HCT116 (cell line): Measurements from ENCODE around the gene CAMTA2. TPM values are rescaled to one million over a fixed set of nuclear protein-coding genes. Genes with fewer than 3 reads are reported as not detected.

Source experiments
- ATAC-seq: fragments of 200-7000 bp; cut with Tn5 transposase; 2 replicates; pipeline ENCODE4 v1.9.1; 2020; ENCODE audit warnings: mild to moderate bottlenecking, moderate library complexity
- BruUV-seq: library from RNA; stranded (reverse); fragments of 400-500 nt; replicated peaks from 2 replicates; lab custom pipeline; 2021; lab: Mats Ljungman, UMichigan
- CTCF ChIA-PET: fragments of 300-600 bp; sonication (Branson Sonifier 250); formaldehyde crosslinking; loops from one replicate; lab custom pipeline; 2021; ENCODE audit warnings: antibody characterized with exemption; lab: Charles Lee
- POLR2A ChIA-PET: fragments of 300-600, 350-600 bp; sonication (Branson Sonifier 250); formaldehyde crosslinking; loops from one replicate; lab custom pipeline; 2021; ENCODE audit warnings: antibody characterized with exemption; lab: Charles Lee
- RAD21 ChIA-PET, 2 experiments: fragments of 300-600 bp; sonication (Branson Sonifier 250); formaldehyde crosslinking; loops; one replicate each; lab custom pipeline; 2023; ENCODE audit warnings: low total read pairs in 2 of 2; ENCODE audit not compliant: uncharacterized antibody in 2 of 2, unreplicated experiment in 2 of 2, low non-redundant PET in 1 of 2; lab: Charles Lee
- DNase-seq: peaks from one replicate; pipeline ENCODE4 v3.0.0-alpha.2; 2010; ENCODE audit warnings: low read depth, low spot score
- H2AFZ ChIP-seq: fragments of 200-600 bp; shearing (Covaris generic), sonication (generic); 2 replicates; pipeline ENCODE4 v1.6.1; 2017; ENCODE audit warnings: low read depth, mixed run types, mixed read lengths, antibody characterized with exemption, low read length; ENCODE audit not compliant: poor library complexity, severe bottlenecking
- H3K27ac ChIP-seq: 2 replicates; pipeline ENCODE4 v1.5.1; 2012; ENCODE audit warnings: low read depth, low read length
- H3K27me3 ChIP-seq: fragments of 200-600 bp; sonication (generic); 2 replicates; pipeline ENCODE4 v1.6.1; 2016; ENCODE audit warnings: mixed run types, low read length, mixed read lengths; ENCODE audit not compliant: insufficient read depth
- H3K36me3 ChIP-seq, 2 experiments: fragments of 200-500 bp in 1 of 2; fragments of 200-600 bp in 1 of 2; sonication (Bioruptor generic) in 1 of 2; sonication (generic) in 1 of 2; 2 replicates each; pipeline versions ENCODE4 v1.5.1 to v1.6.1; 2014 to 2016; ENCODE audit warnings: low read length in 2 of 2, inconsistent platforms in 1 of 2, mixed read lengths in 1 of 2, mixed run types in 1 of 2; ENCODE audit not compliant: insufficient read depth in 2 of 2, control insufficient read depth in 1 of 2
- H3K4me1 ChIP-seq, 2 experiments: fragments of 200-600 bp in 1 of 2; sonication (generic) in 1 of 2; 2 replicates each; pipeline versions ENCODE4 v1.5.1 to v1.6.1; 2012 to 2017; ENCODE audit warnings: low read length in 2 of 2, inconsistent platforms in 1 of 2, mild to moderate bottlenecking in 1 of 2, mixed read lengths in 1 of 2, mixed run types in 1 of 2, moderate library complexity in 1 of 2; ENCODE audit not compliant: insufficient read depth in 2 of 2, control insufficient read depth in 1 of 2
- H3K4me2 ChIP-seq: fragments of 200-600 bp; sonication (generic); 2 replicates; pipeline ENCODE4 v1.6.1; 2017; ENCODE audit warnings: mixed run types, low read length, mixed read lengths
- H3K4me3 ChIP-seq, 2 experiments: fragments of 200-600 bp in 1 of 2; sonication (generic) in 1 of 2; replicated peaks in 1 of 2; 2 replicates each; pipeline ENCODE4 v1.5.1; 2011 to 2016; ENCODE audit warnings: low read length in 2 of 2, control low read depth in 1 of 2, low read depth in 1 of 2, mild to moderate bottlenecking in 1 of 2, mixed read lengths in 1 of 2, mixed run types in 1 of 2
- H3K79me2 ChIP-seq: fragments of 200-600 bp; sonication (generic); 2 replicates; pipeline ENCODE4 v1.6.1; 2017; ENCODE audit warnings: mild to moderate bottlenecking, mixed run types, low read length, moderate library complexity, mixed read lengths; ENCODE audit not compliant: insufficient read depth
- H3K9ac ChIP-seq: fragments of 200-600 bp; sonication (generic); 2 replicates; pipeline ENCODE4 v1.6.1; 2016; ENCODE audit warnings: low read length, mixed read lengths
- H3K9me2 ChIP-seq: fragments of 200-600 bp; sonication (generic), shearing (Covaris generic); 2 replicates; pipeline ENCODE4 v1.6.1; 2017; ENCODE audit warnings: mixed run types, mild to moderate bottlenecking, moderate library complexity; ENCODE audit not compliant: insufficient read depth
- H3K9me3 ChIP-seq, 2 experiments: fragments of 200-500 bp in 1 of 2; fragments of 200-600 bp in 1 of 2; sonication (Bioruptor generic) in 1 of 2; sonication (generic) in 1 of 2; 2 replicates each; pipeline ENCODE4 v1.6.1; 2014 to 2017; ENCODE audit warnings: low read length in 2 of 2, mixed read lengths in 2 of 2, inconsistent platforms in 1 of 2, low read depth in 1 of 2, mild to moderate bottlenecking in 1 of 2, mixed run types in 1 of 2, moderate library complexity in 1 of 2; ENCODE audit not compliant: control insufficient read depth in 1 of 2, insufficient read depth in 1 of 2
- H4K20me1 ChIP-seq: fragments of 200-600 bp; sonication (generic), shearing (Covaris generic); 2 replicates; pipeline ENCODE4 v1.6.1; 2017; ENCODE audit warnings: mixed run types, mild to moderate bottlenecking, moderate library complexity; ENCODE audit not compliant: insufficient read depth
- CBX3 ChIP-seq: IDR thresholded peaks from 2 replicates; pipeline ENCODE4 v1.6.1; 2012; ENCODE audit warnings: low read depth
- CEBPB ChIP-seq: IDR thresholded peaks from 2 replicates; pipeline ENCODE4 v1.6.1; 2012; ENCODE audit warnings: low read depth
- ELF1 ChIP-seq: IDR thresholded peaks from 2 replicates; pipeline ENCODE4 v1.6.1; 2012; ENCODE audit warnings: low read depth, borderline replicate concordance
- EZH2 ChIP-seq: fragments of 200-600 bp; sonication (generic); IDR thresholded peaks from 2 replicates; pipeline ENCODE4 v1.6.1; 2017; ENCODE audit warnings: antibody characterized with exemption, mixed run types
- EZH2phosphoT487 ChIP-seq: fragments of 200-600 bp; IDR thresholded peaks from 2 replicates; pipeline ENCODE4 v1.6.1; 2018; ENCODE audit warnings: antibody characterized with exemption, borderline replicate concordance
- FOSL1 ChIP-seq: IDR thresholded peaks from 2 replicates; pipeline ENCODE4 v1.6.1; 2012; ENCODE audit warnings: low read depth
- JUND ChIP-seq: IDR thresholded peaks from 2 replicates; pipeline ENCODE4 v1.6.1; 2012
- POLR2AphosphoS5 ChIP-seq: IDR thresholded peaks from 2 replicates; pipeline ENCODE4 v1.6.1; 2011; ENCODE audit warnings: mild to moderate bottlenecking, low read depth, low read length, moderate library complexity
- SIN3A ChIP-seq: IDR thresholded peaks from 2 replicates; pipeline ENCODE4 v1.6.1; 2012; ENCODE audit warnings: low read depth
- SP1 ChIP-seq: IDR thresholded peaks from 2 replicates; pipeline ENCODE4 v1.6.1; 2012; ENCODE audit warnings: low read depth
- SRF ChIP-seq: IDR thresholded peaks from 2 replicates; pipeline ENCODE4 v1.6.1; 2012; ENCODE audit warnings: low read depth
- TCF7L2 ChIP-seq: IDR thresholded peaks from 2 replicates; pipeline ENCODE4 v1.7.0; 2011; ENCODE audit warnings: borderline replicate concordance, inconsistent platforms; ENCODE audit not compliant: insufficient read depth, insufficient read length; ENCODE audit errors: extremely low read depth
- YY1 ChIP-seq: IDR thresholded peaks from 2 replicates; pipeline ENCODE4 v1.6.1; 2011; ENCODE audit warnings: low read length, low read depth, moderate library complexity, mild to moderate bottlenecking; ENCODE audit not compliant: insufficient replicate concordance; ENCODE audit errors: extremely low read depth
- ZFX ChIP-seq: fragments of 450-650 bp; IDR thresholded peaks from 2 replicates; pipeline ENCODE4 v1.6.1; 2017
- intact Hi-C: fragments of 100-400 bp; cut with micrococcal nuclease; formaldehyde crosslinking; loops from 2 replicates; pipeline ENCODE4 v1.10.0; 2022
- total RNA-seq: library from RNA; stranded (reverse); gene quantifications from one replicate; pipeline ENCODE4 v1.2.1, GENCODE V29; 2021; ENCODE audit not compliant: unreplicated experiment
- TF ChIP-seq, protein P1 (sequence below): IDR thresholded peaks from 2 replicates; pipeline ENCODE4 v1.6.1; 2011; ENCODE audit warnings: mild to moderate bottlenecking, low read length, moderate library complexity; ENCODE audit not compliant: insufficient replicate concordance; ENCODE audit errors: extremely low read depth
- TF ChIP-seq, protein P2 (sequence below): IDR thresholded peaks from 2 replicates; pipeline ENCODE4 v1.6.1; 2012

The CAMTA2 gene
- total RNA-seq, 1 experiment from 2014 or later, result 37.8 TPM

GRCh38 chr17:4945944-4946280, 41.6 kb downstream of the CAMTA2 start (continued):
- TF ChIP-seq EZH2phosphoT487 (no peak), SIN3A (no peak), CEBPB (no peak), ELF1 (no peak), ZFX (no peak), SP1 (no peak)
- TF ChIP-seq, protein P1, sequence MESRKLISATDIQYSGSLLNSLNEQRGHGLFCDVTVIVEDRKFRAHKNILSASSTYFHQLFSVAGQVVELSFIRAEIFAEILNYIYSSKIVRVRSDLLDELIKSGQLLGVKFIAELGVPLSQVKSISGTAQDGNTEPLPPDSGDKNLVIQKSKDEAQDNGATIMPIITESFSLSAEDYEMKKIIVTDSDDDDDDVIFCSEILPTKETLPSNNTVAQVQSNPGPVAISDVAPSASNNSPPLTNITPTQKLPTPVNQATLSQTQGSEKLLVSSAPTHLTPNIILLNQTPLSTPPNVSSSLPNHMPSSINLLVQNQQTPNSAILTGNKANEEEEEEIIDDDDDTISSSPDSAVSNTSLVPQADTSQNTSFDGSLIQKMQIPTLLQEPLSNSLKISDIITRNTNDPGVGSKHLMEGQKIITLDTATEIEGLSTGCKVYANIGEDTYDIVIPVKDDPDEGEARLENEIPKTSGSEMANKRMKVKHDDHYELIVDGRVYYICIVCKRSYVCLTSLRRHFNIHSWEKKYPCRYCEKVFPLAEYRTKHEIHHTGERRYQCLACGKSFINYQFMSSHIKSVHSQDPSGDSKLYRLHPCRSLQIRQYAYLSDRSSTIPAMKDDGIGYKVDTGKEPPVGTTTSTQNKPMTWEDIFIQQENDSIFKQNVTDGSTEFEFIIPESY, result no peak
- TF ChIP-seq, protein P2, sequence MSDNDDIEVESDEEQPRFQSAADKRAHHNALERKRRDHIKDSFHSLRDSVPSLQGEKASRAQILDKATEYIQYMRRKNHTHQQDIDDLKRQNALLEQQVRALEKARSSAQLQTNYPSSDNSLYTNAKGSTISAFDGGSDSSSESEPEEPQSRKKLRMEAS, result no peak

GRCh38 chr17:4945176-4945943, 42.1 kb downstream of the CAMTA2 start:
- no peaks in the 10 kb centered on the region for H3K27me3 ChIP-seq
- ChIA-PET CTCF (interaction anchor here (1.0 kb wide), 2 partner anchors 42 to 379 kb away, joined by 3 read pairs; partner anchors contain the start of gene CHRNE), RAD21 (no interaction called here), POLR2A (interaction anchor here (1.3 to 4.7 kb wide), 3 partner anchors 19 to 36 kb away, joined by 3 to 45 read pairs (median 4); partner anchors contain the start of gene SPAG7)
- peaks cover 9 to 25% of the 10 kb centered on the region in 2 experiments; a peak in 2 of 4 replicates for H3K36me3 ChIP-seq
- H3K27ac ChIP-seq, result peak overlapping the region; percentile 65
- intact Hi-C loops, result loop anchor here (1.0 to 5.0 kb wide), 2 partner anchors 42 to 117 kb away; partner anchors contain the start of gene CAMTA2
- BruUV-seq, result no TSS peak
- H3K4me3 ChIP-seq, result peak overlapping the region; percentile 96 to 97
- H3K9me3 ChIP-seq, result no peaks in the 10 kb centered on the region
- peak overlapping the region; percentile 97 for H3K9ac ChIP-seq
- ATAC-seq (peak; percentile 48), DNase-seq (peak; percentile 82)
- peaks cover 12% of the 10 kb centered on the region; the same call in 1 of the 2 replicates for H4K20me1 ChIP-seq
- H3K4me1 ChIP-seq, result peaks cover 28 to 63% of the 10 kb centered on the region in 2 experiments
- H3K9me2 ChIP-seq, result no peaks in the 10 kb centered on the region
- peak overlapping the region; percentile 100 for H3K4me2 ChIP-seq
- H3K79me2 ChIP-seq, result peaks cover 82% of the 10 kb centered on the region
- no peak overlapping the region for H2AFZ ChIP-seq
- TF ChIP-seq ZFX, result no peak
- TF ChIP-seq CBX3, result no peak; the same call in 1 of the 2 replicates
- TF ChIP-seq, protein P2, result peak; percentile 47; the same call in 1 of the 2 replicates
- TF ChIP-seq JUND, result peak; percentile 96
- TF ChIP-seq POLR2AphosphoS5, result peak; percentile 63; the same call in 1 of the 2 replicates
- TF ChIP-seq ELF1, result no peak
- TF ChIP-seq SIN3A, result peak; percentile 68
- TF ChIP-seq, protein P1, result peak; percentile 50
- TF ChIP-seq FOSL1, result peak; percentile 94
- peak; percentile 8 for TF ChIP-seq TCF7L2
- no peak for TF ChIP-seq EZH2
- TF ChIP-seq SRF, result no peak
- peak; percentile 78 for TF ChIP-seq SP1
- peak; percentile 29 for TF ChIP-seq YY1
